CD4-positive, CD25-positive, alpha-beta regulatory T cell (primary cell): ENCODE results near the gene TMEM258. TPM values are rescaled to one million over a fixed set of nuclear protein-coding genes. Genes with fewer than 3 reads are reported as not detected.
A peak's percentile ranks its signal among the peaks of the same experiment; 100 is the strongest.

Experiments used
- ATAC-seq, 2 donors: fragments of 150-1000 bp; cut with Tn5 transposase; one replicate each; pipeline ENCODE4 v1.10.0; 2021; ENCODE audit warnings: low read depth in 2 of 2, moderate number of reproducible peaks in 2 of 2, moderate library complexity in 1 of 2
- DNase-seq, 3 donors: peaks; one replicate each; pipeline versions ENCODE4 v3.0.0 to v3.0.0-alpha.2; 2012 to 2022; ENCODE audit warnings: mixed read lengths in 1 of 3
- H3K27ac ChIP-seq: one replicate; pipeline ENCODE4 v1.7.0; 2013; ENCODE audit warnings: mild to moderate bottlenecking, low read length; ENCODE audit not compliant: insufficient read depth, poor library complexity, severe bottlenecking
- H3K27me3 ChIP-seq: one replicate; pipeline ENCODE4 v1.7.0; 2013; ENCODE audit warnings: low read length; ENCODE audit not compliant: control insufficient read depth, insufficient read depth
- H3K36me3 ChIP-seq: one replicate; pipeline ENCODE4 v1.7.0; 2013; ENCODE audit warnings: mild to moderate bottlenecking, low read length, moderate library complexity; ENCODE audit not compliant: control insufficient read depth, insufficient read depth
- H3K4me1 ChIP-seq: 2 replicates; pipeline ENCODE4 v1.7.0; 2013; ENCODE audit warnings: mild to moderate bottlenecking, low read length; ENCODE audit not compliant: insufficient read depth, control insufficient read depth, poor library complexity, severe bottlenecking
- H3K4me3 ChIP-seq: one replicate; pipeline ENCODE4 v1.7.0; 2013; ENCODE audit warnings: low read depth, mild to moderate bottlenecking, low read length, moderate library complexity
- H3K9me3 ChIP-seq, 2 experiments: 1 replicate in 1 of 2; 2 replicates in 1 of 2; pipeline ENCODE4 v1.7.0; 2013; ENCODE audit warnings: low read length in 2 of 2, mild to moderate bottlenecking in 1 of 2, moderate library complexity in 1 of 2; ENCODE audit not compliant: control insufficient read depth in 2 of 2
- H3K27ac Mint-ChIP-seq, 3 donors: one replicate each; pipeline ENCODE4 v1.8.0; 2020 to 2022; ENCODE audit warnings: mild to moderate bottlenecking in 3 of 3, mixed read lengths in 3 of 3, moderate library complexity in 2 of 3
- H3K27me3 Mint-ChIP-seq: one replicate; pipeline ENCODE4 v1.8.0; 2022; ENCODE audit warnings: mild to moderate bottlenecking, mixed read lengths
- H3K36me3 Mint-ChIP-seq: one replicate; pipeline ENCODE4 v1.8.0; 2020; ENCODE audit warnings: mixed read lengths
- H3K4me1 Mint-ChIP-seq, 4 donors: one replicate each; pipeline ENCODE4 v1.8.0; 2020 to 2022; ENCODE audit warnings: mixed read lengths in 4 of 4, mild to moderate bottlenecking in 1 of 4
- H3K4me3 Mint-ChIP-seq, 4 donors: one replicate each; pipeline ENCODE4 v1.8.0; 2020 to 2022; ENCODE audit warnings: mild to moderate bottlenecking in 4 of 4, mixed read lengths in 4 of 4, moderate library complexity in 3 of 4
- H3K9me3 Mint-ChIP-seq, 7 donors: one replicate each; pipeline ENCODE4 v1.8.0; 2020 to 2022; ENCODE audit warnings: mixed read lengths in 7 of 7, mild to moderate bottlenecking in 3 of 7, moderate library complexity in 2 of 7
- polyA plus RNA-seq, 4 donors: library from polyadenylated mRNA; unstranded; fragments of 300-500 nt; fragmentation: Illumina TruSeq; gene quantifications; one replicate each; pipeline ENCODE4 v1.2.3, GENCODE V29; 2021
- total RNA-seq: library from RNA; stranded (reverse); gene quantifications from one replicate; pipeline ENCODE4 v1.2.3, GENCODE V29; 2022

TMEM258 gene
- total and polyA plus RNA-seq, 5 donors from 2014 or later, result 71.7 to 283 (median 219) TPM

DNA sequence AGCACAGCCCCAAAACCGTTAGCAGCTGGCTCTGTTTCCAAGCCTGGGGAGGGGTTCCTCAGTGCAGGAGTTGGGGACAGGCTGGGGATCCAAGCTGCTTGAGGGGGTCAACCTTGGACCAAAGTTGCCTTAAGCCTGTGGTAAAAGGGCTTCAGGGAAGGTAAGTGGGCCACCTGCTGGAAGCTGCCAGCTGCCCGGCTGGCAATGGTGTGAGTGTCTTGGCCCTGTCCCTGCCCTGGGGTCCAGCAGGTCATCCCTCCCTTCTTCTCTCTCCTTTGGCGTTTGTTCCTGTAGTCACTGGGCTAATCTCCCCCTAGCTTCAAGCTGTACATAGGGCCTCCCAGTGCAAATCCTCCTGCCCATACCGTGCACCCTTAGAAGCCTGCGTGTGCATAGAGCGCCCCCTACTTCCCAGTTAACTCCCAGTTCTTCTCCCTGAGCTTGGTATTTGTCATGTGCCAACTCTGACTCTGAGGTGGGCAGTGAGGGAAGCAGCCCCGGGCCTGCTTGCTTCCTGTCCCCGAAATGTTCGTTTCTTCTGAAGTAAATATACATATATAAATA is 4.4 kb downstream of the TMEM258 start:
- Histone ChIP-seq H3K9me3 (no peaks in the 10 kb centered on the region), H3K27me3 (no peaks in the 10 kb centered on the region), H3K4me1 (peaks cover 14% of the 10 kb centered on the region), H3K27ac (no peak overlapping the region), H3K36me3 (peaks cover 49% of the 10 kb centered on the region), H3K4me3 (no peak overlapping the region)
- Mint-ChIP-seq H3K36me3 (peaks cover 21% of the 10 kb centered on the region), H3K4me1 (peaks cover 11 to 39% (median 24%) of the 10 kb centered on the region in 4 donors), H3K27ac (no peak overlapping the region), H3K4me3 (no peak overlapping the region), H3K9me3 (no peaks in the 10 kb centered on the region), H3K27me3 (no peaks in the 10 kb centered on the region)
- ATAC-seq, result no peak
- DNase-seq, result peak in 1 of 3 donors; percentile 42

DNA sequence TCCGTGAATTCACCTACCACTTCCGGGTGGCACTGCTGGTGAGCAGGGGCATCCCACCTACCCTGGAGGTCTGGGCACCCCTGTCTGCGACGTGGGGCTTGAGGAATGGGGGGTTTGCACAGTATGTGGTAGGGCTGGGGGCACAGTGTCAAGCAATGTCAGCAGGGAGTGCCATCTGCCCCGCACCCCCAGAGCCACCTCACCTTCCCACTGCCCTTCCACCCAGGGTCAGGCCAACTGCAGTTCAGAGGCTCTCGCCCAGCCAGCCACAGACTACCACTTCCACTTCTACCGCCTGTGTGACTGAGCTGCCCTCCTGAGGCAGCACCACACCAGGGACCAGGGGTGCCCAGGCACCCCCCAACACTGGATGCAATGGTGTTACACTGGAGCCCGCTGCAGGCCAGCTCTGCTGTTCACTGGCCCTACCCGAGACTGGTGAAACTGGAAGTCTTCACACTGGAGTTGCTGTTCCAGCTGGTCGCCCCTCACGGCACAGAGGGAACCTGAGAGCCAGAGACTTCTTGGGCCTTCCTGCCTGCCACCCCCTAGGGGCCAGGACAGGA is 6.5 kb downstream of the TMEM258 start:
- peaks cover 0 to 23% (median 10%) of the 10 kb centered on the region in 4 donors for H3K4me1 Mint-ChIP-seq
- Histone ChIP-seq H3K4me3 (no peak overlapping the region), H3K27me3 (no peaks in the 10 kb centered on the region), H3K9me3 (no peaks in the 10 kb centered on the region), H3K27ac (no peak overlapping the region), H3K36me3 (peaks cover 49% of the 10 kb centered on the region), H3K4me1 (no peaks in the 10 kb centered on the region)
- no peak for ATAC-seq
- H3K27ac Mint-ChIP-seq, result no peak overlapping the region
- H3K27me3 Mint-ChIP-seq, result no peaks in the 10 kb centered on the region
- H3K36me3 Mint-ChIP-seq, result peaks cover 21% of the 10 kb centered on the region
- DNase-seq, result no peak
- H3K4me3 Mint-ChIP-seq, result no peak overlapping the region
- no peaks in the 10 kb centered on the region for H3K9me3 Mint-ChIP-seq

- Mint-ChIP-seq H3K4me3 (peak overlapping the region in 1 of 4 donors; percentile 19), H3K27me3 (peaks cover 4% of the 10 kb centered on the region), H3K4me1 (peaks cover 0 to 11% (median 6%) of the 10 kb centered on the region in 4 donors), H3K36me3 (peaks cover 15% of the 10 kb centered on the region), H3K27ac (no peak overlapping the region), H3K9me3 (no peaks in the 10 kb centered on the region)
- no peak overlapping the region for H3K27ac ChIP-seq
- H3K36me3 ChIP-seq, result peaks cover 43% of the 10 kb centered on the region
- no peaks in the 10 kb centered on the region for H3K4me1 ChIP-seq
- H3K27me3 ChIP-seq, result no peaks in the 10 kb centered on the region
- H3K9me3 ChIP-seq, result no peaks in the 10 kb centered on the region
- ATAC-seq, result no peak
- no peak overlapping the region for H3K4me3 ChIP-seq
- no peak for DNase-seq
These were observed 7.9 kb downstream of the TMEM258 start for GRCh38 chr11:61784506-61784805.

DNA sequence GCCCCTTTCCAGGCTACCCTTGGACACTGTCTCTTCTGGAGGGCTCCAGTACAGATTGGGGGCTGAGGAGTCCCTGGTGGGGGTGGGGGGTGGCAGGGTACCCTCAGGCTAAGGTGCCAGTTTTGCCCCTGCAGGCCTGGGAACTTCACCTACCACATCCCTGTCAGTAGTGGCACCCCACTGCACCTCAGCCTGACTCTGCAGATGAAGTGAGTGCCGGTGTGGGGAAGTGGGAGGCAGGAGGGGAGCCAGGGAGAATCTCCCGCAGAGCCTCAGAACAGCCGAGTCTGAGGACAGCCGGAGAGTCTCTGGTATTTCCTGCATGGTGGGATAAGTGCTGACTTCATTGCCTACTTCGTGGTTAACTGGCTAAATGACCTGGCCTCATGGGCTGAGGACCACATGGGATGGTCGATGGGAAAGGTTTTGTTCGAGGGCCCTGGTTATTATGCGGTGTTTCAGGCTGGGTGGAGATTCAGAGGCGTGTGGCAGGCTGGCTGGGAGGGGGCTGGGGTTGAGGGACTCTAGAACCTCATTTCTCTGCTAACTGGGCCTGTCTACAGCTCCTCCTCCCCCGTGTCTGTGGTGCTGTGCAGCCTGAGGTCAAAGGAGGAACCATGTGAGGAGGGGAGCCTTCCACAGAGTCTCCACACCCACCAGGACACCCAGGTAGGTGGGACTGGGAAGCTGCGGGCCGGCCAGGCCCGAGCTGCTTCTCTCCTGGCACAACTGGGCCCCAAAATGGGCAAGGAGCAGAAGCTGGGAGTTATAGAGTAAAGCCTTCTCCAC is 8.5 kb downstream of the TMEM258 start:
- Histone ChIP-seq H3K27me3 (no peaks in the 10 kb centered on the region), H3K4me1 (no peaks in the 10 kb centered on the region), H3K27ac (no peak overlapping the region), H3K36me3 (peaks cover 37% of the 10 kb centered on the region), H3K9me3 (no peaks in the 10 kb centered on the region), H3K4me3 (no peak overlapping the region)
- Mint-ChIP-seq H3K36me3 (peaks cover 12% of the 10 kb centered on the region), H3K4me1 (peaks cover 0 to 9% (median 3%) of the 10 kb centered on the region in 4 donors), H3K27me3 (peaks cover 5% of the 10 kb centered on the region), H3K27ac (no peak overlapping the region), H3K4me3 (peak overlapping the region in 1 of 4 donors; percentile 19), H3K9me3 (no peaks in the 10 kb centered on the region)
- DNase-seq (no peak), ATAC-seq (no peak)

- H3K27ac ChIP-seq, result no peak overlapping the region
These were observed 9.6 kb downstream of the TMEM258 start for GRCh38 chr11:61782841-61783240.

DNA sequence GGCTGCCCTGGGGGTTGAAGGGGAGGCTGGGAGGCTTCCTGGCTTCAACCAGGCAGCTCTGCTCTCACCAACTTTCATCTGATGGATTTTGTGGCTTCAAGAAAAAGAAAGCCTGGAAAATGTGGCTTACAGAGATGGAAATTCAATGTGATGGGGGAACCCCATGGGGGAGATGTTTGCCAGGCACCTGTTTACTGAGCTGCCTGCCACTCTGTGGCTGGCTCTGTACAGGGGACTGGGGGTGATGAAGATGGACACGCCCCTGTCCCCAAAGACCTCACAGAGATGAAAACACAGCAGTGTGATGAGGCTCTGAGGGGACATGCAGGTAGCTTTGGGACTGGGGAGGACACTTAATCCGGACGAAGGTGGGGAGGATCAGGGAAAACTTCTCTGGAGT is 10.1 kb downstream of the TMEM258 start:
- Mint-ChIP-seq H3K27ac (no peak overlapping the region), H3K9me3 (no peaks in the 10 kb centered on the region), H3K36me3 (peaks cover 7% of the 10 kb centered on the region), H3K4me1 (peaks cover 0 to 8% (median under 1%) of the 10 kb centered on the region in 4 donors), H3K4me3 (no peak overlapping the region), H3K27me3 (peaks cover 11% of the 10 kb centered on the region)
- Histone ChIP-seq H3K9me3 (no peaks in the 10 kb centered on the region), H3K36me3 (peaks cover 22% of the 10 kb centered on the region), H3K27me3 (no peaks in the 10 kb centered on the region), H3K4me1 (peaks cover 7% of the 10 kb centered on the region), H3K27ac (no peak overlapping the region), H3K4me3 (no peak overlapping the region)
- ATAC-seq (no peak), DNase-seq (no peak)

More at GRCh38 chr11:61782841-61783240, 9.6 kb downstream of the TMEM258 start:
- peaks cover 28% of the 10 kb centered on the region for H3K36me3 ChIP-seq
- no peaks in the 10 kb centered on the region for H3K9me3 ChIP-seq
- H3K27ac Mint-ChIP-seq, result no peak overlapping the region
- H3K36me3 Mint-ChIP-seq, result peaks cover 7% of the 10 kb centered on the region
- no peak for ATAC-seq
- DNase-seq, result no peak
- peaks cover 11% of the 10 kb centered on the region for H3K27me3 Mint-ChIP-seq
- H3K4me1 Mint-ChIP-seq, result peaks cover 0 to 6% (median 2%) of the 10 kb centered on the region in 4 donors
- no peaks in the 10 kb centered on the region for H3K9me3 Mint-ChIP-seq
- H3K4me3 Mint-ChIP-seq, result no peak overlapping the region
- H3K27me3 ChIP-seq, result no peaks in the 10 kb centered on the region
- no peak overlapping the region for H3K4me3 ChIP-seq
- H3K4me1 ChIP-seq, result peaks cover 2% of the 10 kb centered on the region

GRCh38 chr11:61781585-61781984 is 10.8 kb downstream of the TMEM258 start:
- ATAC-seq, result no peak
- no peaks in the 10 kb centered on the region for H3K9me3 ChIP-seq
- peaks cover 15% of the 10 kb centered on the region for H3K36me3 ChIP-seq

More at GRCh38 chr11:61781585-61781984, 10.8 kb downstream of the TMEM258 start:
- H3K27ac ChIP-seq, result no peak overlapping the region
- peaks cover 0 to 15% (median under 1%) of the 10 kb centered on the region in 4 donors for H3K4me1 Mint-ChIP-seq
- no peak for DNase-seq
- H3K27ac Mint-ChIP-seq, result no peak overlapping the region
- peaks cover 12% of the 10 kb centered on the region for H3K4me1 ChIP-seq
- no peak overlapping the region for H3K4me3 ChIP-seq
- no peaks in the 10 kb centered on the region for H3K27me3 ChIP-seq
- peaks cover 11% of the 10 kb centered on the region for H3K27me3 Mint-ChIP-seq
- H3K9me3 Mint-ChIP-seq, result no peaks in the 10 kb centered on the region
- H3K4me3 Mint-ChIP-seq, result no peak overlapping the region
- peaks cover 4% of the 10 kb centered on the region for H3K36me3 Mint-ChIP-seq
